PC-3 (cell line): ENCODE measurements around the gene FES. TPM values are rescaled to one million over a fixed set of nuclear protein-coding genes. Genes with fewer than 3 reads are reported as not detected.

Experiments
- ATAC-seq: fragments of 200-7000 bp; cut with Tn5 transposase; 2 replicates; pipeline ENCODE4 v1.9.1; 2020; ENCODE audit warnings: mild to moderate bottlenecking, moderate library complexity
- BruUV-seq: library from RNA; stranded (reverse); fragments of 400-500 nt; replicated peaks from 2 replicates; lab custom pipeline; 2021; lab: Mats Ljungman, UMichigan
- CTCF ChIA-PET: fragments of 300-600 bp; sonication (Branson Sonifier 250); formaldehyde crosslinking; loops from one replicate; lab custom pipeline; 2022; ENCODE audit warnings: antibody characterized with exemption; lab: Charles Lee
- POLR2A ChIA-PET: fragments of 300-600 bp; sonication (Branson Sonifier 250); formaldehyde crosslinking; loops from one replicate; lab custom pipeline; 2022; ENCODE audit warnings: antibody characterized with exemption; ENCODE audit not compliant: unreplicated experiment; lab: Charles Lee
- DNase-seq: peaks from one replicate; pipeline ENCODE4 v3.0.0-alpha.2; 2015
- H2AFZ ChIP-seq: fragments of 300-600 bp; sonication (generic); 2 replicates; pipeline ENCODE4 v1.6.0; 2016; ENCODE audit warnings: antibody characterized with exemption, low read length
- H3F3A ChIP-seq: fragments of 300-600 bp; sonication (generic); one replicate; pipeline ENCODE4 v1.6.0; 2017; ENCODE audit warnings: antibody characterized with exemption, low read length, control low read depth, mild to moderate bottlenecking; ENCODE audit not compliant: unreplicated experiment
- H3K27ac ChIP-seq: fragments of 300-600 bp; sonication (generic); 2 replicates; pipeline ENCODE4 v1.5.1; 2016; ENCODE audit warnings: mild to moderate bottlenecking, low read length
- H3K27me3 ChIP-seq: fragments of 300-600 bp; sonication (generic); 2 replicates; pipeline ENCODE4 v1.6.1; 2016; ENCODE audit warnings: low read length, mixed read lengths
- H3K36me3 ChIP-seq: fragments of 300-600 bp; sonication (generic); 2 replicates; pipeline ENCODE4 v1.6.1; 2016; ENCODE audit warnings: low read depth, mixed run types, low read length, mixed read lengths
- H3K4me1 ChIP-seq: fragments of 300-600 bp; sonication (generic); 2 replicates; pipeline ENCODE4 v1.5.1; 2016; ENCODE audit warnings: low read length; ENCODE audit not compliant: insufficient read depth
- H3K4me2 ChIP-seq: fragments of 300-600 bp; sonication (generic); 2 replicates; pipeline ENCODE4 v1.6.0; 2016; ENCODE audit warnings: low read length
- H3K4me3 ChIP-seq: fragments of 300-600 bp; sonication (generic); 2 replicates; pipeline ENCODE4 v1.5.1; 2016; ENCODE audit warnings: mild to moderate bottlenecking, low read length, mixed read lengths
- H3K79me2 ChIP-seq: fragments of 300-600 bp; sonication (generic); 2 replicates; pipeline ENCODE4 v1.6.1; 2017; ENCODE audit warnings: low read length, mixed read lengths
- H3K9ac ChIP-seq: fragments of 300-600 bp; sonication (generic); 2 replicates; pipeline ENCODE4 v1.6.0; 2016; ENCODE audit warnings: mild to moderate bottlenecking, low read length
- H3K9me2 ChIP-seq: fragments of 300-600 bp; sonication (generic); replicated peaks from 2 replicates; pipeline ENCODE4 v1.6.1; 2016; ENCODE audit warnings: mixed run types, low read length, mixed read lengths
- H3K9me3 ChIP-seq: fragments of 300-600 bp; sonication (generic); 2 replicates; pipeline ENCODE4 v1.6.1; 2016; ENCODE audit warnings: low read length, mixed read lengths
- H4K20me1 ChIP-seq: fragments of 300-600 bp; sonication (generic); 2 replicates; pipeline ENCODE4 v1.6.1; 2016; ENCODE audit warnings: low read length, mixed read lengths
- CTCF ChIP-seq: fragments of 300-600 bp; sonication (generic); conservative IDR thresholded peaks from 2 replicates; pipeline ENCODE4 v1.5.1; 2017; ENCODE audit warnings: antibody characterized with exemption, low read depth, mild to moderate bottlenecking, low read length
- EZH2 ChIP-seq: fragments of 300-600 bp; sonication (generic); IDR thresholded peaks from one replicate; pipeline ENCODE4 v1.6.1; 2017; ENCODE audit warnings: antibody characterized with exemption, mild to moderate bottlenecking, low read length; ENCODE audit not compliant: unreplicated experiment
- EZH2phosphoT487 ChIP-seq: fragments of 300-600 bp; sonication (generic); IDR thresholded peaks from 2 replicates; pipeline ENCODE4 v1.6.1; 2018; ENCODE audit warnings: mild to moderate bottlenecking, antibody characterized with exemption, low read length, borderline replicate concordance
- intact Hi-C: fragments of 100-400 bp; cut with micrococcal nuclease; formaldehyde crosslinking; loops from 2 replicates; pipeline ENCODE4 v1.9.0; 2023
- total RNA-seq: library from RNA; depleted of rRNA; stranded (reverse); fragments of >200 nt; gene quantifications from 2 replicates; pipeline ENCODE4 v1.2.3, GENCODE V29; 2014

The FES gene
- total RNA-seq, 1 experiment from 2014 or later = 2.8 TPM

GRCh38 chr15:90869601-90870353, 14.5 kb upstream of the FES start:
- peak overlapping the region; percentile 75 for H3K9ac ChIP-seq
- BruUV-seq = no TSS peak
- ATAC-seq (peak; percentile 51), DNase-seq (peak; percentile 90)
- H3K36me3 ChIP-seq = no peaks in the 10 kb centered on the region
- no peaks in the 10 kb centered on the region for H3K9me2 ChIP-seq
- POLR2A ChIA-PET = no interaction called here
- H3K27ac ChIP-seq = peak overlapping the region; percentile 84
- intact Hi-C loops = loop anchor here (5.0 kb wide), 1 partner anchor 152 kb away; the partner anchor contains the start of gene BLM
- H4K20me1 ChIP-seq = peaks cover 15% of the 10 kb centered on the region; the same call in 1 of the 2 replicates
- peaks cover 4% of the 10 kb centered on the region for H3F3A ChIP-seq
- H3K9me3 ChIP-seq = no peaks in the 10 kb centered on the region
- CTCF ChIA-PET = no interaction called here
- peak overlapping the region; percentile 68; the same call in 1 of the 2 replicates for H3K4me3 ChIP-seq
- H2AFZ ChIP-seq = no peak overlapping the region
- H3K27me3 ChIP-seq = no peaks in the 10 kb centered on the region
- TF ChIP-seq EZH2 = no peak
- TF ChIP-seq EZH2phosphoT487 = no peak
- H3K4me1 ChIP-seq = peaks cover 70% of the 10 kb centered on the region
- peak overlapping the region; percentile 77 for H3K4me2 ChIP-seq
- H3K79me2 ChIP-seq = peaks cover 42% of the 10 kb centered on the region

GRCh38 chr15:90870354-90871138, 13.8 kb upstream of the FES start:
- Histone ChIP-seq H2AFZ (0 out of 2 replicates have a peak overlapping the region, but pooled peaks have one; percentile 31), H3K9me2 (no peaks in the 10 kb centered on the region), H4K20me1 (peaks cover 15% of the 10 kb centered on the region; the same call in 1 of the 2 replicates), H3K4me1 (peaks cover 70% of the 10 kb centered on the region), H3K36me3 (no peaks in the 10 kb centered on the region), H3K4me2 (peak overlapping the region; percentile 77), H3K79me2 (peaks cover 50% of the 10 kb centered on the region), H3K9ac (peak overlapping the region; percentile 75), H3K9me3 (no peaks in the 10 kb centered on the region), H3K27me3 (no peaks in the 10 kb centered on the region), H3F3A (peaks cover 4% of the 10 kb centered on the region), H3K4me3 (peak overlapping the region; percentile 68), H3K27ac (peak overlapping the region; percentile 84)
- ChIA-PET CTCF (no interaction called here), POLR2A (interaction anchor here (0.6 kb wide), 1 partner anchor 64 kb away, joined by 3 read pairs; the partner anchor contains the start of gene UNC45A)
- intact Hi-C loops = loop anchor here (5.0 kb wide), 1 partner anchor 153 kb away; the partner anchor contains the start of gene BLM
- TSS peak; percentile 75 for BruUV-seq
- DNase-seq = no peak
- ATAC-seq = peak; percentile 4
- TF ChIP-seq CTCF = no peak
- TF ChIP-seq EZH2phosphoT487 = no peak
- no peak for TF ChIP-seq EZH2

- Histone ChIP-seq H3K36me3 (no peaks in the 10 kb centered on the region), H3K9me2 (no peaks in the 10 kb centered on the region), H3K9me3 (no peaks in the 10 kb centered on the region), H3K27me3 (no peaks in the 10 kb centered on the region), H4K20me1 (peaks cover 15% of the 10 kb centered on the region; the same call in 1 of the 2 replicates), H3K4me3 (peak overlapping the region; percentile 68), H3K79me2 (peaks cover 52% of the 10 kb centered on the region), H3F3A (peaks cover 4% of the 10 kb centered on the region), H2AFZ (0 out of 2 replicates have a peak overlapping the region, but pooled peaks have one; percentile 31), H3K4me1 (peaks cover 67% of the 10 kb centered on the region), H3K27ac (peak overlapping the region; percentile 84), H3K4me2 (peak overlapping the region; percentile 97), H3K9ac (peak overlapping the region; percentile 75)
- CTCF ChIA-PET = no interaction called here
- no peak for DNase-seq
- intact Hi-C loops = loop anchor here (5.0 kb wide), 1 partner anchor 154 kb away; the partner anchor contains the start of gene BLM
- TF ChIP-seq EZH2phosphoT487 (no peak), CTCF (no peak), EZH2 (no peak)
- no TSS peak for BruUV-seq
- ATAC-seq = peak; percentile 5
- POLR2A ChIA-PET = interaction anchor here (0.6 kb wide), 1 partner anchor 64 kb away, joined by 3 read pairs; the partner anchor contains the start of gene UNC45A
Observed at GRCh38 chr15:90871139-90871715, 13.1 kb upstream of the FES start.
